Activated CD8-positive, alpha-beta memory T cell treated with anti-CD3 and anti-CD28 coated beads, Interleukin-2, amount 50 U/mL, for 48 hours (primary cell): ENCODE results near the gene SPACDR.
A peak's percentile ranks its signal among the peaks of the same experiment; 100 is the strongest.

ENCODE experiments used
- DNase-seq: peaks from one replicate; pipeline ENCODE4 v3.0.0-alpha.2; 2020

The SPACDR gene

GRCh38 chr7:100484673-100485045, 20.6 kb upstream of the SPACDR start:
- DNase-seq: no peak

DNA sequence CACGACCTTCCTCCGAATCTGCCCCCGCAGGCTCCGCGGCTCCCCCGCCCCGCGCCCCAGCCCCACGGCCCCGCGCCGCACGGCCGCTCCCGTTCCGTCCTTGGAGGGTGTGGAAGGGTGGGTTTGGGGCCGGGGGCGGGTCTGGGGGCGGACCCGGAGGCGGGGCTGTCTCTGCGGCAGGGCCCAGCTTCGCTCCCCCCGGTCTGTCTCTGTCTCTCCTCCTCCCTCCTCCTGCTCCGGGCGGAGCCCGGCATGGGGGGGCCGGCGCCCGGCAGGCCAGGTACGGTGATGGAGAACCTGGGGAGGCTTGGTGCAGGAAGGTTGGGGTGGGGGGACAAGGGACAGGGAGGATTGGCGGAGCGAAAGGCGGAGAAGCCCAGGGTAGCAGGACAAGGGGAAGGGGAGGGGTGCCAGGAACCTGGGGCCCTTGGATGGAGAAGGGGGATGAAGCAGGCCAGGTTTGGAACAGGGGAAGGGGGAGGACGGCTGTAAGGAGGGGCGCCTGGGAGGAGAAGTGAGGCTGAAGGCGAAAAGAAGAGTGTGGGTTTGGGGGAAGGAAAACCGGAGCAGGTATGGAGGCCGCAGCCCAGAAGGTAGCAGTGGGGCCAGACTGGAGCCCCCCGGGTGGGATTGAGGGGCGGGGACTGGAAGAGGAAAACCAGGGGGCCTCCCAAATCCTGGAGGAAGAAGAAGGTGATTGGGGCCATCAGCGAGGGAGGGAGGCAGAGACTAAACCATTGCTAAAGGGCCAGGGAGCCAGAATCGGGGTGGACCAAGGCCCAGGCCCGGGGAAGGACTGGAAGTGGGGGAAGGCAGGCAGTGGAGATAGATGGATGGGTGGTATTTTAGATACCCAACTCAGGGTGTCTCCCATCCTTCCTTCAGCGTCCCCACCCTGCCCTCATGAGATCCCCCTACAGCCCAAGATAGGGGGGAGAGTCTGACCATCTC, 19.9 kb upstream of the SPACDR start, which contains the start of gene NYAP1:
TSS of gene NYAP1 (plus strand) at position 206 of the 951 bp plus-strand sequence. CDS start 1,385 bp downstream, outside the sequence.
- DNase-seq: no peak

DNA sequence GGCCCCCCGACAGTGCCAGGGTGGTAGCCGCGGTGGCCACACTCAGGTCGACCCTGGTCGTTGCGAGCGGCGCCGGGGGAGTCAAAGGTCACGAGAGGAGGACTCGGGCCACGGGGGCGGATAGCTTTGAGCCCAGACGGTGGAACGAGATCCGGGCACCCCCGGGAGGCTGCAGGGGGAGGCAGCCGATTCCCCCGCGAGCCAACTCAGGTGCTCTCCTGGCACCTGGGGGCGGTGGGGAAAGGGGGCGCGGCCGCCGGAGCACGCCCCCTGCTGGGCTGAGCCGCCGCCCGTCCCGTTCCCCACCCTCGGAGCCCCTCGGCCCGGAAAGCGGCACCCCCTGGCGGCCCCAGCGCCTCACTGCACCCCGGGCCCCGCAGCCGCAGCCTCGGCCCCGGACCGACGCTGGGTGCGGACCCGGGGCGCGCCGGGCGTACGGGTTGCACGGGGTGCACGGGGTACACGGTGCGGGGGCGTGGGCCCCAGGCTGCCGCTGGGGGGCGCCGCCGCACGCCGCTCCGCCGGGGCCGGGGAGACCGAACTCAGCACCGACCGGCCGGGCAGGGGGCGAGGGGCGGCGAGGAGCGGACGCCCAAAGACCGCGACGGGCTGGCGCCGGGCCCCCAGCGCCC, 19.1 kb upstream of the SPACDR start:
- DNase-seq: peak; percentile 96

GRCh38 chr7:100482728-100483089, 18.6 kb upstream of the SPACDR start:
- DNase-seq: no peak

DNA sequence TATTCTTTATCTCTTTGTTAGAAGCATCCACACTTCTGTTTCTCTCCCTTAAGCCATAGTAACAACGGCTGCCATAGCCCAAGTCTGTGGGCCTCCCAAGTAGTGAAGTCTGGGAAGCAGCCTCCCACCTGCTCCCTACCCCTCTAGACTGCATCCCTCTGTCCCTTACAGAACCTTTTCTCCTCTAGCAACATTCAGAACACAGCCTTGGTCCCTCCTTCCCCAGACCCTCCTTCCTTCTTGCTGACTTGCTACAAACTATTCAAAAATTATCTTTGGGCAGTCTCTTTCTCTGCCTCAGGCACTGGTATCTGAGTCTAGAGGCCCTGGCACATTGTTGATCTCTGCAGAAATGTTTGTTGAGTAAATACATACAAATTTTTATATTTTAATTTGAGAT, 17.4 kb upstream of the SPACDR start:
- DNase-seq: no peak

DNA sequence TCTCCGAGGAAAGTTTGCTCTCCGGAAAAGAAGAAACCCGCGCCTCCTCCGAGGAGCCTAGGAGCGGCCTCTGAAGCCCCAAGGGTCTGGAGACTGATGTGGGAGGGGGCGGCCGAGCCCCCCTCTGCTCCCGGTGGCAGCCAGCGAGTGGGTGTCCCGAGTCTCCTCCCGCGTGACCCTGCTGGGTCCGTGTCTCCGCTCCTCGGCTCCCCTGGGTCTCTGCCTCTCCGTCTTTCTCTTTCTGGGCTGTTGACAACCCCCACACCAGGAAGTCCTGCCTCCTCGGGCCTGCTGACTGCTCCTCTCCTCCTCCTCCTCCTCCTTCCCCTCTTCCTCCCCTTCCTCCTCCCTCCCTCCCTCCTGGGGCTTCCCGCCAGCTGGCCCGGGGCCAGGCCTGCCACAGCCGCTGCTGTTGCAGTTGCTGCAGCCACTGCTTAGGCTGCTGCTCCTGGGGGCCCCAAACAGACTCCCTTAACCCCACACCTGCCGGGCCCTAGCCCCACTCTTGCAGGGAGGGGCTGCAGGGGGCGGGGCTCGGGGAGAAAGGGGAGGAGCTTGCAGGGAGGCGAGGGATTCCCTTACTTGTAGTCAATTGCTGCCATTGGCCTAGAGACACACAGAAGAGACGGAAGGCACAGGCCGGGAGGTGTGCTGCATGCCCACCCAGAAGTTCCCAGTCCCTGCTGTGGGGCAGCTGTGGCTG, 15.0 kb upstream of the SPACDR start, which contains the start of gene TSC22D4:
TSS of gene TSC22D4 (minus strand) at position 257 of the 703 bp plus-strand sequence. CDS start 1,176 bp downstream, outside the sequence.
- peak; percentile 94 for DNase-seq

DNA sequence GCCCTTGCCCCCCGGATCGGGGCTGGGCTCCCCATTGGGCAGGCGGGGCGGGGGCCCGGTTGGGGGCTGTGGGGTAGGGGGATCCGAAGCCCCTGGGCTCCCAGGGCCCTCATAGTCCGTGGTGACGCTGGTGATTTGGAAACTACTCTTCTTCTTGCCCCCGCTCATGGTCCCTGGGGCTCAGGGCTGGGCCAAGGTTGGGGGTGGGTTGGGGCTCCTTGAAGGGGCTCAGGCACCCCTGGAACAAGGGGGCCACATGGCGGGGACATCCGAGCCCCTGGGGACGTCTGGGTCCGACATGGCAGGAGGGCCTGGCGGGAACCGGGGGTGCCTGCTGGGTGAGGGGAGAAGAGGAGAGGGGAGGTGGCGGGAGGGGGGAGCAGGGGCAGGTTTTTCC, 13.8 kb upstream of the SPACDR start:
- no peak for DNase-seq

GRCh38 chr7:100476903-100477870, 13.1 kb upstream of the SPACDR start:
- DNase-seq: peak; percentile 83

DNA sequence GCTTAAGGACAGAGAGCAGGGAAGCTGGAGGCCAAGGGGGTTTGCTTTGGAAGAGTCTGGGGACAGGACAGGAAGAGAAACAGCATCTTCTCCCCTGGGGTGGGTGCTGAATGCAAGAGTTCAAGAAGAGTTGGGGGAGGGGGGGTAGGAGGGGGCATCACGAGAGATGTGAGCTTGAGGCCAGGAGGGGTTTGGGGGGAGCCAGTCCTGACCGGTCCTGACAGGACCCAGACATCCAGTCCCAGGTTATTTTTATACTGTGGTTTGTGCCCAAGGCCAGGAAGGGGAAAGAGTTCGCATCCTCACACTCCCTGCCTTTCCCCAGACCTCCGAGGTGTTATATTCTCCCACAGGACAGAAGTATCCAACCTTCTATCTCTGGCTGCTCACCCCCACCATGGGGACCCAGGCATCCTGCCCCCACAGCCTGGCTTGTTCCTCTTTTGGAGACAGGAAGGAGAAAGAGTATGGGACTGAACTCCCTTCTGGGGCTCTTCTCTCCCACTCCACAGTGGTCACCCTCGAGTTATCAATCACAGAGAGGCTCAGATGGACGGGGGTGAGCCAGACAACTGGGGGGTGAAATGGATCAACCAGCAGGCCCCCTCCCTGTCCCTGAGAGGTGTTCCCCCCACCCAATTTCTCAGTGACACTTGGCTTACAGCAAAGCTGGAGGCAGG, 12.2 kb upstream of the SPACDR start:
- DNase-seq: no peak

- no peak for DNase-seq
These were observed 11.5 kb upstream of the SPACDR start for GRCh38 chr7:100475549-100475948.

- DNase-seq: no peak
These were observed 8.9 kb upstream of the SPACDR start for GRCh38 chr7:100472854-100473499.

DNA sequence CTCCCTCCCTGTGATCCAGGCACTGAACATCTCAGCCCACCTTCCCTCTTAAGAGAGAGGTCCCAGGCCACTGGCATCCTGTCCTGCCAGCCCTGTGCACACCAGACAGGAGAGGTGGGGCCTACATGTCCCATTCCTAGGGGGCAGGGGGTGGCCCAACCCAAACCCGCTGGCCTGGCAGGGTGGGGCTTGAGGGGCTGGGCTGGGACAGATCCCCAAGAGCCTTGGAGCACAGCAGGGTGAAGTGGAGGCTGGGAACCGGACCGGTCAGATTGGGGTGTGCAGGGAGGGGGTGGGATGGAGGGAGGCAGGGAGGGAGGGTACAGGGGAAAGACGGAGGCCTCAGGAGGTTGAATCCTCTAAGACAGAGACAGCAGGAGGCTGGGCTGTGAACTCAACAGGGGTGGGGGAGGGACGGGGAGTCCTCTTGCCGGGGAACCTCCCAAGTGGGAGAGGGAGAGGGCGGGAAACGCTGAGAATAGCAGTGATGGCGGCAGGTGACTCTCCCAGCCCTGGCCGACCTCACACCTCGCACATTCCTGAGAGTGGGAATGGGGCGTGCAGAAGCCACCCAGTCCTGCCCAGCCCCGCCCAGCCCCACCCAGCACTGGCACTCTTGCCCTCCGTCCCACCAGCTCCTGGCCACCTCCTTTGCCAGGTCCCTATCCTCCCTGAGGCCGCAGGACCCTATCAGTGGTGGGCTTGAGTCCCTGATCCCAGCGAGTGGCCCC, 8.2 kb upstream of the SPACDR start:
- no peak for DNase-seq

DNA sequence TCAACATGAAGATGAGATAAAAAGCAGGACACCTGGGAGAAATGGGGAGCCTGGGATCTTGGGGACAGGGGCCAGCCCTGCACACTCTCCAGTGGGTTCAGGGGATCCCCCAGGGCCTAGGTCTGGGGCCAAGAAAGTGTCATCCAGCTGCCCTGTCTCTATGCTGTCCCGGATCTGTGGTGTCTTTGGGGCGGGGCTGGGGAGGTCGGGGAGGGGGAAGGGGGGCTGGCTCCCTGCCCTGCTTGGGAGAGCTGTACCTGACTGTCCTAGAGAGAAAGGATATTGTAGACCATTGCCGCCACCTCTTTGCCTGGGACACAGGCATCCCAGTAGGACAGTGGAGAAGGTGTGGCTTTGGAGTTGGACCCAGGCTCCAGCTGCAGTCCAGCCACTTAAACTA, 7.0 kb upstream of the SPACDR start:
- DNase-seq: no peak

DNA sequence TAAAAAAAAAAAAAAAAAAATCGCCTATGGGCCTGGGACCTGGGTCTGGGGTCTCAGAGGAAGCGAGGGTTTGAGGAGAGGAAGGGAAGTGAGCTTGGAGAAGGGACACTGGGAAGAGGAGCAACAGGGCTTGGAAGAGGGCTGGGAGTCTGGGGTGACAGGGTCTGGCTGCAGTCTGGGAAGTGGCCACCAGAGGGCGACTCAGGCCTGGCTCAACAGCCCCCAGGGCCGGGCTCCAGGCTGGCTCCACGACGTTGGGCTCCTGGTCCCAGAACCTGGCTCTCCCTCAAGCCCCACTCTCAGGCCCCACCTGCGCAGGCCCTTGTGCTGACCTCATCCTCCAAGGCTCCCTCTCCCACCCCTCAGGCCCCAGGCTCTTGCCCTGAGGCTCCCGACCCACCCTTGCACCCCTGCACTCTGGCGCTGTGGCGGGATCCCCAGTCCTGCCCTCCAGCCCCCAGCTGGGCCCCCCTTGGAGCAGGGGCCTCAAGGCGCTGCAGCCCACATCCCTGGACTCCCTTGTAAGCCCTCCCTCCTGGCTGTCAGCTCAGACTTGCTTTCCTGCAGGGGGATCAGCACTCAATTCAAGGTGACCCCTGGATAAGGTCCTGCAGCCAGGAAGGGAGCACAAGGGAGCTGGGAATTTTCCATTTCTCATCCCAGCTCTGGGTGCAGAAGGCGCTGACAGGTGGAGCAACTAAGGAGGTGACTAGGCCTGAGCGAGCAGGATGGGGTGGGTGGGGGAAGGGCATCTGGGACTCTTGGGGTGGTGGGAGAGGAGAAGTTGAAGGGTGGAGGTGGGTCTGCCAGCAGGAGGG, 5.4 kb upstream of the SPACDR start:
- peak; percentile 98 for DNase-seq

- no peak for DNase-seq
These were observed 3.7 kb upstream of the SPACDR start for GRCh38 chr7:100467638-100468373.

DNA sequence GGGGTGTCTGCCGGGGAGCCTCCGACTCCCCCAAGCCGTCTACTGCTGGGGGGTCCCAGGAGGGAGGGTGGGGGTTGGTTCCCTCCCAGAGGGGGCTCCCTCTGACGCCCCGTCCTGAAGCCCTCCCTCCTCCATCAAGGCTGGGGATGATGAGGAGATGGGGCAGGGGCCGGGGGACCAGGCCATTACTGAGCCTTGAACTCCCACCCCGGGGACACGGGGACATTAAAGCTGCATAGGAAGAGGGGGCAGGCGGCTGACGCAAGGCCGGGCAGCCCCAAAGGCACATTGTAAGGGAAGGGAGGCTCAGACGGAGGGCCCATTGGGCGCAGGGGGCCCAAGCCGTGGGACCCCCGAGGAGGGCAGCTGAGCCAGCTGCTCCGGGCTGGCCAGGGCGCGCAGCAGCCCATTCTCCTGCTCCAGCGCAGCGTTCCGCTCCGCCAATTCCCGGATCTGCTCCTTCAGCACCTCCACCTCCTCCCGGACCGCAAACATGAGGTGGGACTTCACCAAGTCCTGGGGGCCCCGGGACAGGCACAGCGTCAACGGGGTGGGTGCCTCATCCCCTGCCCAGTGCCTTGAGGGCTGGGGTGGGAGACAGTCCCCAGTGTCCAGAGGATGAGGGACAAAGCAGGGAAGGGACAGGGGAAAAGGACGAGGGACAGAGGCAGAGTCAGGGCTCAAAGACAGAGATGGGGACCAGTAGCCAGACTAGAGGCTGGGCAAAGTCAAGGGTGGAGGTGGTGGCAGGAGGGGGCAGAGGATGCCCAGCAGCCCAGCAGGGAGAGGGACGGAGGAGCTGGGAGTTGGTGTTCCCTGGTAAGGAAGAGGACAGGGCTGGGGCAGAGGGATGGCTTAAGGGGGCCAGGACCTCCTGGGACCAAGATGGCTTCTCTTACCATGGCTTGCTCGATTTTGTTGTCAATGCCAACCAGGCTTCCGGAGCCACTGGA, 2.9 kb upstream of the SPACDR start:
- no peak for DNase-seq

DNA sequence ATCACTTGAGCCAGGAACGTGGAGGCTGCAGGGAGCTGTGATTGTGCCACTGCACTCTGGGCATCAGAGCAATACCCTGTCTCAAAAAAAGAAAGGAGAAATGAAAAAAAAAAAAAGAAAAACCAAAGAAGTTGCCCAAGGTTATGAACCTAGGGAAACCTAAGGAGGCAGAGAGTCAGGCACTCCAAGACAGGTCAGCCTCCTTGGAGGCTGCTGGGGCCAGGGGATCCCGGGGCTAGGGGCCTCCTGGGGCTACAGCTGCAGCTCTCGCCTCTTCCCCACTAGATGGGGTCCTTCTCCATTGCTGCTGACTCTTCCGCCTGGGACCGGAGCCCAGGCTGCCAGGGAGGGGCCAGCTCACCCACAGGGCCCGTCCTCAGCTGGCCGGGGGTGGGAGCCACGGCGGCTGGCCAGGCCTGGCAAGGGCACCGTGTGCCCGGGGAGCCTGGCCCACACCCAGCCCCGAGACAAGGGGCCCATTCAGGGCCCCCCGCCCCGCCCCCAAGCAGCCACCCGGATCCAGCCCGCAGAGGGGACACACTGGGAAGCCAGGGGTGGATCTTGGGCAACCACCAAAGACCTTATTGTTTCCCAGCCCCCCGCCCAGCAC, 1.7 kb upstream of the SPACDR start:
- no peak for DNase-seq
